ENCODE measurements around the gene DSC1. TPM values are rescaled to one million over a fixed set of nuclear protein-coding genes. Genes with fewer than 3 reads are reported as not detected.

DSC1 gene
- total and polyA plus RNA-seq, 2 of the 13 experiments (the other 11 are each of a cell fraction or from before 2014, with no cell fraction given): not detected

GRCh38 chr18:31101183-31102024 is 61.3 kb downstream of the DSC1 start (continued):
- TF ChIP-seq ZXDC (CRISPR knock-in tag; IDR thresholded peaks at IDR 0.05) (no peak), CBX5 (CRISPR knock-in tag; IDR thresholded peaks at IDR 0.05; ENCODE audit: borderline replicate concordance) (no peak; the same call in 1 of the 2 replicates), ZSCAN9 (CRISPR knock-in tag; IDR thresholded peaks at IDR 0.05; ENCODE audit: borderline replicate concordance) (no peak; the same call in 1 of the 2 replicates), CEBPZ (IDR thresholded peaks at IDR 0.05; ENCODE audit: low read length) (no peak), MED8 (CRISPR knock-in tag; IDR thresholded peaks at IDR 0.05; ENCODE audit: insufficient replicate concordance) (no peak), SIN3A (IDR thresholded peaks at IDR 0.05; ENCODE audit: borderline replicate concordance, low read depth, low read length) (no peak), KAT7 (CRISPR knock-in tag; IDR thresholded peaks at IDR 0.05; ENCODE audit: borderline replicate concordance) (no peak; the same call in 1 of the 2 replicates), KDM4B (CRISPR knock-in tag; IDR thresholded peaks at IDR 0.05) (no peak), MIER3 (CRISPR knock-in tag; IDR thresholded peaks at IDR 0.05; ENCODE audit: borderline replicate concordance) (no peak), RFX5 (IDR thresholded peaks at IDR 0.05; ENCODE audit: low read depth, low read length) (no peak), ATF7 (IDR thresholded peaks at IDR 0.05) (no peak), ATF7 (CRISPR knock-in tag; IDR thresholded peaks at IDR 0.05) (no peak), ZNF446 (CRISPR knock-in tag; IDR thresholded peaks at IDR 0.05) (no peak), PATZ1 (CRISPR knock-in tag; IDR thresholded peaks at IDR 0.05) (peak; percentile 28; the same call in 1 of the 2 replicates), TGIF2 (CRISPR knock-in tag; IDR thresholded peaks at IDR 0.05) (no peak), ZNF704 (CRISPR knock-in tag; IDR thresholded peaks at IDR 0.05; ENCODE audit: borderline replicate concordance) (no peak), HOXA9 (CRISPR knock-in tag; IDR thresholded peaks at IDR 0.05; ENCODE audit: borderline replicate concordance) (peak; percentile 60; the same call in 1 of the 2 replicates)

Data from HepG2 (cell line).